H1 (cell line): Measurements from ENCODE around the gene PRR14L. TPM values are rescaled to one million over a fixed set of nuclear protein-coding genes. Genes with fewer than 3 reads are reported as not detected.

Source experiments
- CTCF ChIA-PET: fragments of 300-600 bp; sonication (Branson Sonifier 250); formaldehyde crosslinking; loops from one replicate; lab custom pipeline; 2021; ENCODE audit not compliant: partially characterized antibody; lab: Charles Lee
- POLR2A ChIA-PET: fragments of 300-600 bp; sonication (Branson Sonifier 250); formaldehyde crosslinking; loops from one replicate; lab custom pipeline; 2021; ENCODE audit warnings: inconsistent platforms; ENCODE audit not compliant: partially characterized antibody; lab: Charles Lee
- DNase-seq, 2 experiments: peaks; one replicate each; pipeline versions ENCODE4 v3.0.0 to v3.0.0-alpha.2; 2010 to 2022; ENCODE audit warnings: low spot score in 2 of 2, low read depth in 1 of 2, mixed read lengths in 1 of 2
- FAIRE-seq: peaks from 2 replicates; lab custom pipeline; 2011; peaks lifted over from hg19 to GRCh38; lab: Jason Lieb, UNC
- H2AFZ ChIP-seq: 2 replicates; pipeline ENCODE4 v1.8.1; 2012; ENCODE audit warnings: low read length, inconsistent platforms
- H2AK5ac ChIP-seq: 2 replicates; pipeline ENCODE4 v1.6.1; 2013; ENCODE audit warnings: low read depth, low read length
- H2BK120ac ChIP-seq: replicated peaks from 2 replicates; pipeline ENCODE3; 2013; ENCODE audit warnings: low read depth, low read length, inconsistent platforms
- H2BK12ac ChIP-seq: 2 replicates; pipeline ENCODE4 v1.6.1; 2013; ENCODE audit warnings: low read depth, low read length
- H2BK15ac ChIP-seq: 2 replicates; pipeline ENCODE4 v1.6.1; 2013; ENCODE audit warnings: low read length
- H2BK20ac ChIP-seq: 2 replicates; pipeline ENCODE4 v1.6.1; 2013; ENCODE audit warnings: low read length
- H2BK5ac ChIP-seq: 2 replicates; pipeline ENCODE4 v1.6.1; 2013; ENCODE audit warnings: low read depth, low read length
- H3K14ac ChIP-seq: 2 replicates; pipeline ENCODE4 v1.6.1; 2013; ENCODE audit warnings: inconsistent platforms; ENCODE audit not compliant: insufficient read length
- H3K18ac ChIP-seq: 2 replicates; pipeline ENCODE4 v1.6.1; 2013; ENCODE audit warnings: low read length; ENCODE audit errors: extremely low read depth
- H3K23ac ChIP-seq: 2 replicates; pipeline ENCODE4 v1.6.1; 2013; ENCODE audit warnings: inconsistent platforms; ENCODE audit not compliant: insufficient read length
- H3K23me2 ChIP-seq: 2 replicates; pipeline ENCODE4 v1.6.1; 2013; ENCODE audit warnings: low read depth, low read length
- H3K27ac ChIP-seq: 2 replicates; pipeline ENCODE4 v1.6.1; 2011; ENCODE audit warnings: low read depth, low read length, inconsistent platforms
- H3K27me3 ChIP-seq, 4 experiments: replicated peaks in 1 of 4; 1 replicate in 1 of 4; 2 replicates in 3 of 4; pipeline versions ENCODE4 v1.6.1 to v1.8.1; 2011 to 2013; ENCODE audit warnings: low read length in 3 of 4, mild to moderate bottlenecking in 3 of 4, inconsistent platforms in 2 of 4, mixed read lengths in 2 of 4, moderate library complexity in 1 of 4; ENCODE audit not compliant: control insufficient read depth in 3 of 4, insufficient read depth in 3 of 4; ENCODE audit errors: extremely low read depth in 1 of 4
- H3K36me3 ChIP-seq, 4 experiments: 2 replicates each; pipeline versions ENCODE4 v1.6.1 to v1.8.1; 2011 to 2013; ENCODE audit warnings: mild to moderate bottlenecking in 4 of 4, low read length in 3 of 4, moderate library complexity in 2 of 4, control low read depth in 1 of 4, inconsistent platforms in 1 of 4; ENCODE audit not compliant: insufficient read depth in 4 of 4, control insufficient read depth in 2 of 4
- H3K4ac ChIP-seq: replicated peaks from 2 replicates; pipeline ENCODE3; 2013; ENCODE audit warnings: low read length, low read depth, mixed read lengths, inconsistent platforms; ENCODE audit not compliant: insufficient read length
- H3K4me1 ChIP-seq, 4 experiments: replicated peaks in 1 of 4; 1 replicate in 1 of 4; 2 replicates in 3 of 4; pipeline versions ENCODE4 v1.6.1 to v1.8.1; 2011 to 2013; ENCODE audit warnings: low read length in 3 of 4, inconsistent platforms in 2 of 4, mixed read lengths in 1 of 4; ENCODE audit not compliant: insufficient read depth in 4 of 4, control insufficient read depth in 3 of 4
- H3K4me2 ChIP-seq, 2 experiments: 2 replicates each; pipeline versions ENCODE4 v1.6.1 to v1.8.1; 2011 to 2013; ENCODE audit warnings: low read depth in 2 of 2, low read length in 2 of 2, control low read depth in 1 of 2, inconsistent platforms in 1 of 2, mild to moderate bottlenecking in 1 of 2; ENCODE audit not compliant: insufficient read depth in 1 of 2
- H3K4me3 ChIP-seq, 4 experiments: fragments of 200-600, 300-600 bp in 1 of 4; sonication (generic), shearing (Covaris generic), sonication (Bioruptor Twin) in 1 of 4; 2 replicates each; pipeline versions ENCODE4 v1.5.1 to v1.8.1; 2011 to 2016; ENCODE audit warnings: low read length in 4 of 4, low read depth in 3 of 4, control low read depth in 2 of 4, inconsistent platforms in 2 of 4, mild to moderate bottlenecking in 2 of 4, mixed read lengths in 1 of 4, moderate library complexity in 1 of 4; ENCODE audit not compliant: insufficient read depth in 2 of 4; ENCODE audit errors: extremely low read depth in 1 of 4
- H3K56ac ChIP-seq: replicated peaks from 2 replicates; pipeline ENCODE3; 2013; ENCODE audit warnings: low read depth, mild to moderate bottlenecking, mixed read lengths, low read length, inconsistent platforms; ENCODE audit not compliant: insufficient read length
- H3K79me1 ChIP-seq: 2 replicates; pipeline ENCODE4 v1.6.1; 2013; ENCODE audit warnings: low read depth, low read length, control low read depth
- H3K79me2 ChIP-seq, 2 experiments: 2 replicates each; pipeline versions ENCODE4 v1.6.1 to v1.8.1; 2012 to 2013; ENCODE audit warnings: low read length in 2 of 2, mild to moderate bottlenecking in 2 of 2, inconsistent platforms in 1 of 2; ENCODE audit not compliant: insufficient read depth in 2 of 2, control insufficient read depth in 1 of 2
- H3K9ac ChIP-seq, 4 experiments: replicated peaks in 1 of 4; 1 replicate in 1 of 4; 2 replicates in 3 of 4; pipeline versions ENCODE4 v1.6.1 to v1.8.1; 2011 to 2013; ENCODE audit warnings: low read depth in 3 of 4, low read length in 3 of 4, control low read depth in 2 of 4, mild to moderate bottlenecking in 2 of 4, moderate library complexity in 2 of 4, inconsistent platforms in 1 of 4; ENCODE audit errors: extremely low read depth in 1 of 4
- H3K9me3 ChIP-seq, 2 experiments: 2 replicates each; pipeline versions ENCODE4 v1.6.1 to v1.8.1; 2012 to 2013; ENCODE audit warnings: mild to moderate bottlenecking in 2 of 2, moderate library complexity in 2 of 2, control low read depth in 1 of 2, inconsistent platforms in 1 of 2, low read depth in 1 of 2, low read length in 1 of 2, mixed read lengths in 1 of 2; ENCODE audit not compliant: insufficient read depth in 2 of 2
- H4K20me1 ChIP-seq, 2 experiments: replicated peaks in 1 of 2; 2 replicates each; pipeline versions ENCODE3 to v1.8.1; 2011 to 2013; ENCODE audit warnings: inconsistent platforms in 2 of 2, low read length in 2 of 2, mild to moderate bottlenecking in 1 of 2; ENCODE audit not compliant: insufficient read depth in 2 of 2, control insufficient read depth in 1 of 2
- H4K5ac ChIP-seq: 2 replicates; pipeline ENCODE4 v1.6.1; 2013; ENCODE audit warnings: low read length, low read depth, mixed read lengths, inconsistent platforms; ENCODE audit not compliant: insufficient read length
- H4K8ac ChIP-seq: 2 replicates; pipeline ENCODE4 v1.8.0; 2013; ENCODE audit warnings: mild to moderate bottlenecking, moderate library complexity, low read length, inconsistent platforms; ENCODE audit not compliant: insufficient read depth; ENCODE audit errors: extremely low read depth
- H4K91ac ChIP-seq: replicated peaks from 2 replicates; pipeline ENCODE3; 2013; ENCODE audit warnings: low read length, mixed read lengths, inconsistent platforms; ENCODE audit not compliant: insufficient read length
- CTCF ChIP-seq, 3 experiments: IDR thresholded peaks; 1 replicate in 2 of 3; 2 replicates in 1 of 3; pipeline versions ENCODE4 v1.5.1 to v1.6.1; 2011; ENCODE audit warnings: low read length in 3 of 3, mild to moderate bottlenecking in 3 of 3, inconsistent platforms in 2 of 3, low read depth in 1 of 3, moderate library complexity in 1 of 3; ENCODE audit not compliant: insufficient read depth in 1 of 3; ENCODE audit errors: control extremely low read depth in 1 of 3
- RAD21 ChIP-seq, 2 experiments: IDR thresholded peaks in 1 of 2; conservative IDR thresholded peaks in 1 of 2; 2 replicates each; pipeline ENCODE4 v1.6.1; 2011; ENCODE audit warnings: low read depth in 2 of 2, low read length in 2 of 2, improper control_type of control experiment in 1 of 2, inconsistent platforms in 1 of 2, mild to moderate bottlenecking in 1 of 2, moderate library complexity in 1 of 2
- RXRA ChIP-seq: IDR thresholded peaks from 2 replicates; pipeline ENCODE4 v1.6.1; 2011; ENCODE audit warnings: low read depth, mild to moderate bottlenecking, low read length, moderate library complexity; ENCODE audit not compliant: insufficient read depth
- WGBS, 2 experiments: shearing (Covaris generic) in 1 of 2; methylation state at CpG; one replicate each; pipeline versions ENCODE4 v1.1.6 to v1.1.7; 2013 to 2015; ENCODE audit warnings: low lambda C conversion rate in 2 of 2, mixed read lengths in 2 of 2, inconsistent platforms in 1 of 2, low coverage in 1 of 2, missing lambda C conversion rate in 1 of 2; ENCODE audit not compliant: insufficient replicate concordance in 2 of 2, insufficient coverage in 1 of 2, insufficient read length in 1 of 2; ENCODE audit errors: extremely low coverage in 1 of 2, missing lambda C conversion rate in 1 of 2; 5-methylcytosine and 5-hydroxymethylcytosine counted together
- polyA plus RNA-seq, 7 experiments: library from polyadenylated mRNA; depleted of rRNA in 3 of 7; stranded (reverse) in 5 of 7; unstranded in 2 of 7; fragments of >200 nt in 5 of 7; fragments of 200-250 nt in 2 of 7; gene quantifications; 1 replicate in 5 of 7; 2 replicates in 1 of 7; 4 replicates in 1 of 7; pipeline versions ENCODE4 v1.2.1 to v1.2.3, GENCODE V29; 2011 to 2013; ENCODE audit warnings: missing spikeins in 2 of 7, mixed read lengths in 2 of 7
- total RNA-seq: library from RNA; stranded (reverse); fragmentation: NEBNext Ultra II Directional; extraction: Animal tissue kit (Norgen Biotek cat#: 25700); gene quantifications from 2 replicates; pipeline ENCODE4 v1.2.1, GENCODE V29; 2021

PRR14L gene
- total and polyA plus RNA-seq, 2 of the 8 experiments (the other 6 are each of a cell fraction or from before 2014, with no cell fraction given), result 26.5 to 98.6 TPM

GRCh38 chr22:31730344-31730711 lies 19.6 kb downstream of the PRR14L start:
- peaks cover 2% of the 10 kb centered on the region; the same call in 1 of the 2 replicates for H3K23me2 ChIP-seq
- no peak overlapping the region for H3K4ac ChIP-seq
- TF ChIP-seq RAD21 (IDR thresholded peaks at IDR 0.05 in 1 of 2, conservative IDR thresholded peaks at IDR 0.05 in 1 of 2; ENCODE audit: low read depth in 2 of 2, low read length in 2 of 2) (peak; percentile 42 to 43; a peak in 3 of 4 replicates), RXRA (no peak), CTCF (IDR thresholded peaks at IDR 0.05; ENCODE audit: control extremely low read depth in 1 of 3, insufficient read depth in 1 of 3, low read depth in 1 of 3, low read length in 3 of 3) (peak in 2 of 3 experiments; percentile 44 to 53; a peak in 3 of 4 replicates)

More at GRCh38 chr22:31730344-31730711, 19.6 kb downstream of the PRR14L start:
- 85% methylated on average over 8 of the region's 8 CpGs; no CpG with 5 or more reads in 1 of the 2 experiments for WGBS, 2 experiments
- no peak overlapping the region for H2AFZ ChIP-seq
- CTCF ChIA-PET, result interaction anchor here (0.8 to 1.6 kb wide), 7 partner anchors 8 to 65 kb away, joined by 3 to 4 read pairs (median 3); no protein-coding TSS in a partner anchor
- no peaks in the 10 kb centered on the region for H3K4me1 ChIP-seq
- peaks cover 2 to 32% (median 11%) of the 10 kb centered on the region in 4 experiments; a peak in 6 of 8 replicates for H3K36me3 ChIP-seq
- DNase-seq (no peak), FAIRE-seq (no peak)
- no peak overlapping the region for H3K23ac ChIP-seq
- no peak overlapping the region for H3K27ac ChIP-seq
- H4K20me1 ChIP-seq, result peaks cover 6 to 8% of the 10 kb centered on the region in 2 experiments
- no peak overlapping the region for H3K4me2 ChIP-seq
- H2AK5ac ChIP-seq, result no peak overlapping the region
- H2BK20ac ChIP-seq, result no peak overlapping the region
- H3K9me3 ChIP-seq, result no peaks in the 10 kb centered on the region
- H3K4me3 ChIP-seq, result no peak overlapping the region
- POLR2A ChIA-PET, result interaction anchor here (0.7 to 1.6 kb wide), 5 partner anchors 8 to 35 kb away, joined by 3 to 5 read pairs (median 3); no protein-coding TSS in a partner anchor
- H4K8ac ChIP-seq, result no peak overlapping the region
- no peak overlapping the region for H2BK15ac ChIP-seq
- peaks cover 10% of the 10 kb centered on the region; the same call in 1 of the 2 replicates for H3K79me1 ChIP-seq
- no peak overlapping the region for H2BK120ac ChIP-seq
- no peak overlapping the region for H3K18ac ChIP-seq
- no peak overlapping the region for H3K9ac ChIP-seq
- H4K91ac ChIP-seq, result no peak overlapping the region
- H2BK5ac ChIP-seq, result no peak overlapping the region
- H3K79me2 ChIP-seq, result peaks cover 0 to 73% of the 10 kb centered on the region in 2 experiments; a peak in 3 of 4 replicates
- H3K27me3 ChIP-seq, result no peaks in the 10 kb centered on the region
- no peak overlapping the region for H3K14ac ChIP-seq
- H2BK12ac ChIP-seq, result no peak overlapping the region
- no peak overlapping the region for H4K5ac ChIP-seq
- no peak overlapping the region for H3K56ac ChIP-seq
